Astrocyte (in vitro differentiated cells and primary cell): ENCODE results near the gene TRERF1.

Experiments
- EZH2 ChIP-seq: IDR thresholded peaks from 2 replicates; pipeline ENCODE4 v1.6.1; 2012; ENCODE audit warnings: mild to moderate bottlenecking, low read length, inconsistent platforms; ENCODE audit not compliant: insufficient read depth
- TF ChIP-seq, protein P1 (sequence below): IDR thresholded peaks from 2 replicates; pipeline ENCODE4 v1.5.1; 2011; ENCODE audit warnings: low read depth, mild to moderate bottlenecking, inconsistent platforms, low read length, moderate library complexity; ENCODE audit not compliant: insufficient read depth

DNA sequence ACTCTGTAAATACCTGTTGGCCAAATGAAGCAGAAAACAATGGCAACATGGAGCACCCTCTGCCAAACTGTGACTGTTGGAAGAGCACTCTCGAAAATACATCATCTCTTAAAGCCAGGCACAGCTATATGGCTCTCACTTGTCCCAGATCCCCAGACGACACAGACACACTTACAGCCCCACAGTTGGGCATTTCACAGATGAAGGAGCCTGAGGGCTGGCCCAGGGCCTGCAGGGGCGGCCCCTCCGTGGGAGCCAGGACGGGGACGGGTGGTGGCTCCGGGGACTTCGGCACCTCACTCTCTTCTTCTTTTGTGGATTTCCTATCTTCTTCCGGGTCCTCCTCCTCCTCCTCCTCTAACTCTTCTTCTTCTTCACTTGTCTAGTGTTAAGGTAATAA is 215.7 kb downstream of the TRERF1 start:
- TF ChIP-seq, protein P1, sequence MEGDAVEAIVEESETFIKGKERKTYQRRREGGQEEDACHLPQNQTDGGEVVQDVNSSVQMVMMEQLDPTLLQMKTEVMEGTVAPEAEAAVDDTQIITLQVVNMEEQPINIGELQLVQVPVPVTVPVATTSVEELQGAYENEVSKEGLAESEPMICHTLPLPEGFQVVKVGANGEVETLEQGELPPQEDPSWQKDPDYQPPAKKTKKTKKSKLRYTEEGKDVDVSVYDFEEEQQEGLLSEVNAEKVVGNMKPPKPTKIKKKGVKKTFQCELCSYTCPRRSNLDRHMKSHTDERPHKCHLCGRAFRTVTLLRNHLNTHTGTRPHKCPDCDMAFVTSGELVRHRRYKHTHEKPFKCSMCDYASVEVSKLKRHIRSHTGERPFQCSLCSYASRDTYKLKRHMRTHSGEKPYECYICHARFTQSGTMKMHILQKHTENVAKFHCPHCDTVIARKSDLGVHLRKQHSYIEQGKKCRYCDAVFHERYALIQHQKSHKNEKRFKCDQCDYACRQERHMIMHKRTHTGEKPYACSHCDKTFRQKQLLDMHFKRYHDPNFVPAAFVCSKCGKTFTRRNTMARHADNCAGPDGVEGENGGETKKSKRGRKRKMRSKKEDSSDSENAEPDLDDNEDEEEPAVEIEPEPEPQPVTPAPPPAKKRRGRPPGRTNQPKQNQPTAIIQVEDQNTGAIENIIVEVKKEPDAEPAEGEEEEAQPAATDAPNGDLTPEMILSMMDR, result no peak
- no peak for TF ChIP-seq EZH2
